Measurements from ENCODE around the gene NDUFA8. TPM values are rescaled to one million over a fixed set of nuclear protein-coding genes. Genes with fewer than 3 reads are reported as not detected.

Gene NDUFA8
- total and polyA plus RNA-seq, 3 experiments from 2014 or later, result 50.7 to 74.4 (median 54.6) TPM

GRCh38 chr9:122201641-122202040, 42.1 kb upstream of the NDUFA8 start:
- DNase-seq, result no peak
- peaks cover 2 to 14% of the 10 kb centered on the region in 2 donors for H3K27me3 Mint-ChIP-seq
- H3K36me3 Mint-ChIP-seq, result no peaks in the 10 kb centered on the region
- Histone ChIP-seq H3K4me1 (ENCODE audit: insufficient read depth, low read length) (no peaks in the 10 kb centered on the region), H3K9me3 (ENCODE audit: low read length) (no peaks in the 10 kb centered on the region), H3K27ac (ENCODE audit: low read depth, low read length) (no peak overlapping the region), H3K27me3 (ENCODE audit: insufficient read depth, low read length, poor library complexity, severe bottlenecking) (no peaks in the 10 kb centered on the region), H3K4me3 (ENCODE audit: low read length) (no peak overlapping the region), H3K36me3 (ENCODE audit: insufficient read depth, low read length) (no peaks in the 10 kb centered on the region)
- no peak overlapping the region for H3K4me3 Mint-ChIP-seq
- no peaks in the 10 kb centered on the region for H3K9me3 Mint-ChIP-seq
- H3K4me1 Mint-ChIP-seq, result no peaks in the 10 kb centered on the region
- POLR2A ChIA-PET, result no interaction called here
- CTCF ChIA-PET, result no interaction called here
- H3K27ac Mint-ChIP-seq, result no peak overlapping the region

GRCh38 chr9:122200960-122201595, 41.5 kb upstream of the NDUFA8 start:
- Mint-ChIP-seq H3K4me3 (no peak overlapping the region), H3K36me3 (no peaks in the 10 kb centered on the region), H3K4me1 (no peaks in the 10 kb centered on the region), H3K9me3 (no peaks in the 10 kb centered on the region), H3K27ac (no peak overlapping the region), H3K27me3 (peaks cover under 1 to 14% of the 10 kb centered on the region in 2 donors)
- no peaks in the 10 kb centered on the region for H3K9me3 ChIP-seq (ENCODE audit: low read length)
- DNase-seq, result no peak
- POLR2A ChIA-PET, result no interaction called here
- no peak overlapping the region for H3K27ac ChIP-seq (ENCODE audit: low read depth, low read length)
- no peaks in the 10 kb centered on the region for H3K36me3 ChIP-seq (ENCODE audit: insufficient read depth, low read length)
- H3K27me3 ChIP-seq (ENCODE audit: insufficient read depth, low read length, poor library complexity, severe bottlenecking), result no peaks in the 10 kb centered on the region
- no peaks in the 10 kb centered on the region for H3K4me1 ChIP-seq (ENCODE audit: insufficient read depth, low read length)
- no peak overlapping the region for H3K4me3 ChIP-seq (ENCODE audit: low read length)
- CTCF ChIA-PET, result no interaction called here

GRCh38 chr9:122197882-122198281, 38.3 kb upstream of the NDUFA8 start:
- Mint-ChIP-seq H3K4me1 (no peaks in the 10 kb centered on the region), H3K9me3 (no peaks in the 10 kb centered on the region), H3K27me3 (peaks cover 2 to 25% of the 10 kb centered on the region in 2 donors), H3K4me3 (no peak overlapping the region), H3K36me3 (no peaks in the 10 kb centered on the region), H3K27ac (no peak overlapping the region)
- no peaks in the 10 kb centered on the region for H3K4me1 ChIP-seq (ENCODE audit: insufficient read depth, low read length)
- H3K36me3 ChIP-seq (ENCODE audit: insufficient read depth, low read length), result no peaks in the 10 kb centered on the region
- H3K27ac ChIP-seq (ENCODE audit: low read depth, low read length), result no peak overlapping the region
- POLR2A ChIA-PET, result no interaction called here
- DNase-seq, result no peak
- CTCF ChIA-PET, result no interaction called here
- H3K27me3 ChIP-seq (ENCODE audit: insufficient read depth, low read length, poor library complexity, severe bottlenecking), result no peaks in the 10 kb centered on the region
- H3K9me3 ChIP-seq (ENCODE audit: low read length), result no peaks in the 10 kb centered on the region
- no peak overlapping the region for H3K4me3 ChIP-seq (ENCODE audit: low read length)

- H3K4me1 Mint-ChIP-seq, result no peaks in the 10 kb centered on the region
- H3K9me3 ChIP-seq (ENCODE audit: low read length), result no peaks in the 10 kb centered on the region
- H3K27ac Mint-ChIP-seq, result no peak overlapping the region
- H3K27ac ChIP-seq (ENCODE audit: low read depth, low read length), result no peak overlapping the region
- CTCF ChIA-PET, result no interaction called here
- H3K27me3 Mint-ChIP-seq, result peaks cover 2 to 25% of the 10 kb centered on the region in 2 donors
- H3K4me1 ChIP-seq (ENCODE audit: insufficient read depth, low read length), result no peaks in the 10 kb centered on the region
- H3K36me3 Mint-ChIP-seq, result no peaks in the 10 kb centered on the region
- no peaks in the 10 kb centered on the region for H3K9me3 Mint-ChIP-seq
- no peak for DNase-seq
- H3K36me3 ChIP-seq (ENCODE audit: insufficient read depth, low read length), result no peaks in the 10 kb centered on the region
- H3K4me3 ChIP-seq (ENCODE audit: low read length), result no peak overlapping the region
- H3K4me3 Mint-ChIP-seq, result no peak overlapping the region
- no peaks in the 10 kb centered on the region for H3K27me3 ChIP-seq (ENCODE audit: insufficient read depth, low read length, poor library complexity, severe bottlenecking)
- POLR2A ChIA-PET, result no interaction called here
Measured at GRCh38 chr9:122197426-122197825, 37.8 kb upstream of the NDUFA8 start.

DNA sequence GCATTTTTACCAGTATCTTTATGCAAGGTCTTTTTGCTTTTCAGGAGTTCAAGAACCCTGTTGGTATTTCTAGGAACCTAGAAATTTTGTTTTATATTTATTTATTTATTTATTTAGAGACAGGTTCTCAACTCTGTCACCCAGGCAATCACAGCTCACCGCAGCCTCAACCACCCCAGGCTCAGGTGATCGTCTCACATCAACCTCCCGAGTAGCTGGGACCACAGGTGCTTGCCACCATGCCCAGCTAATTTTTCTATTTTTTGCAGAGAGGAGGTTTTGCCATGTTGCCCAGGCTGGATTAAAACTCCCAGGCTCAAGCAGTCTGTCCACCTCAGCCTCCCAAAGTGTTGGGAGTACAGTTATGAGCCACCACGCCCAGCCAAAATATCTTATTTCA, 36.3 kb upstream of the NDUFA8 start:
- ChIA-PET POLR2A (no interaction called here), CTCF (no interaction called here)
- Mint-ChIP-seq H3K27ac (no peak overlapping the region), H3K9me3 (no peaks in the 10 kb centered on the region), H3K27me3 (peaks cover 3 to 25% of the 10 kb centered on the region in 2 donors), H3K4me3 (no peak overlapping the region), H3K36me3 (no peaks in the 10 kb centered on the region), H3K4me1 (no peaks in the 10 kb centered on the region)
- Histone ChIP-seq H3K27ac (ENCODE audit: low read depth, low read length) (no peak overlapping the region), H3K9me3 (ENCODE audit: low read length) (no peaks in the 10 kb centered on the region), H3K4me1 (ENCODE audit: insufficient read depth, low read length) (no peaks in the 10 kb centered on the region), H3K36me3 (ENCODE audit: insufficient read depth, low read length) (no peaks in the 10 kb centered on the region), H3K27me3 (ENCODE audit: insufficient read depth, low read length, poor library complexity, severe bottlenecking) (no peaks in the 10 kb centered on the region), H3K4me3 (ENCODE audit: low read length) (no peak overlapping the region)
- no peak for DNase-seq

DNA sequence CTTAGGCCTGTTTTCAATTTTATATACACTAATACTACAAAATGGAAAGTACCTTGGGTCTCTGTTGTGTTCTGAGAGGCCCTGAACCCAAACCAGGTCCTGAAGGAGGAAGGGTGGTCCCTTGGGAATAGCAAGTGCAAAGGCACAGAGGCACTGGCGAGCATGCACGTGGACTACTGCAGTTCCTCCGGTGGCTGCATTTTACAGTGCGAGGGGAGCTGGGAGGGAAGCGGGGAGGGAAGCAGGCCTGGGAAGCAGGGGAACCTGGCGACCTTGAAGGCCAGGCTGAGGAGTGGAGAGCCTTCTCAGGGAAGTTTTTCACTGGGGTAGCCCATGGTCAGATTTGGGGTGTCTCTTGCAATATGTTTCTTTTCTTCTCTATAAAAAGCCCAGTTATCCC, 34.1 kb upstream of the NDUFA8 start:
- CTCF ChIA-PET, result no interaction called here
- H3K4me1 ChIP-seq (ENCODE audit: insufficient read depth, low read length), result no peaks in the 10 kb centered on the region

DNA sequence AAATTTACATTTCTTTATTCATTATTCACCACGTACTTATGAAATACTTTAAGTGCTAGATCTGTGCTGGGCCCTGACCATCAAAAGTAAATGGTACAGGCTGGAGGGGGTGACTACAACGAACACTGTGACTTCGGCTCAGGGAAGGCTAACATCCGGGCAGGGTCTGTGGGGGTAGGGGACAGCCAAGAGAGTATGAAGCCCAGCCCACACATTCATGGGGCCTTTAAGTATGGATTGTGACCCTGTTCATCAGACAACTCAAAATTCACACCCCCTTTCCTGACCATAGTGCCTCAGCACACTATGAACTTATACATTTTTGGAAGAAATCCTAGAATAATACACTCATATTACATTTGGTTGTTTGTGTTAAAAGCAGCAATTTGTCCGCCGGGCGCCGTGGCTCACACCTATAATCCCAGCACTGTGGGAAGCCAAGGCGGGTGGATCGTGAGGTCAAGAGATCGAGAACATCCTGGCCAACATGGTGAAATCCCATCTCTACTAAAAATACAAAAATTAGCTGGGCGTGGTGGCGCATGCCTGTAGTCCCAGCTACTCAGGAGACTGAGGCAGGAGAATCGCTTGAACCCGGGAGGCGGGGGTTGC, 33.4 kb upstream of the NDUFA8 start:
- no peaks in the 10 kb centered on the region for H3K9me3 Mint-ChIP-seq
- CTCF ChIA-PET, result no interaction called here

More for the DNA sequence above, 34.1 kb upstream of the NDUFA8 start:
- no peaks in the 10 kb centered on the region for H3K9me3 ChIP-seq (ENCODE audit: low read length)
- DNase-seq, result no peak
- no peaks in the 10 kb centered on the region for H3K9me3 Mint-ChIP-seq
- no peak overlapping the region for H3K4me3 ChIP-seq (ENCODE audit: low read length)
- H3K27ac ChIP-seq (ENCODE audit: low read depth, low read length), result no peak overlapping the region
- H3K36me3 ChIP-seq (ENCODE audit: insufficient read depth, low read length), result no peaks in the 10 kb centered on the region
- peaks cover 3 to 23% of the 10 kb centered on the region in 2 donors for H3K27me3 Mint-ChIP-seq
- H3K27me3 ChIP-seq (ENCODE audit: insufficient read depth, low read length, poor library complexity, severe bottlenecking), result no peaks in the 10 kb centered on the region
- H3K27ac Mint-ChIP-seq, result no peak overlapping the region
- no peak overlapping the region for H3K4me3 Mint-ChIP-seq
- H3K4me1 Mint-ChIP-seq, result no peaks in the 10 kb centered on the region
- POLR2A ChIA-PET, result no interaction called here
- H3K36me3 Mint-ChIP-seq, result no peaks in the 10 kb centered on the region

GRCh38 chr9:122192261-122192875, 32.8 kb upstream of the NDUFA8 start:
- no peak for DNase-seq
- Mint-ChIP-seq H3K9me3 (no peaks in the 10 kb centered on the region), H3K4me1 (no peaks in the 10 kb centered on the region), H3K36me3 (no peaks in the 10 kb centered on the region), H3K4me3 (no peak overlapping the region), H3K27ac (no peak overlapping the region), H3K27me3 (peaks cover 3 to 19% of the 10 kb centered on the region in 2 donors)
- no peak overlapping the region for H3K4me3 ChIP-seq (ENCODE audit: low read length)
- H3K27ac ChIP-seq (ENCODE audit: low read depth, low read length), result no peak overlapping the region
- no peaks in the 10 kb centered on the region for H3K9me3 ChIP-seq (ENCODE audit: low read length)
- ChIA-PET POLR2A (interaction anchor here (1.0 kb wide), 1 partner anchor 9 kb away, joined by 3 read pairs; no protein-coding TSS in a partner anchor), CTCF (no interaction called here)
- H3K27me3 ChIP-seq (ENCODE audit: insufficient read depth, low read length, poor library complexity, severe bottlenecking), result no peaks in the 10 kb centered on the region
- no peaks in the 10 kb centered on the region for H3K36me3 ChIP-seq (ENCODE audit: insufficient read depth, low read length)
- H3K4me1 ChIP-seq (ENCODE audit: insufficient read depth, low read length), result no peaks in the 10 kb centered on the region

More for the DNA sequence above, 33.4 kb upstream of the NDUFA8 start:
- Mint-ChIP-seq H3K4me1 (no peaks in the 10 kb centered on the region), H3K27me3 (peaks cover 3 to 19% of the 10 kb centered on the region in 2 donors), H3K4me3 (no peak overlapping the region), H3K36me3 (no peaks in the 10 kb centered on the region), H3K27ac (no peak overlapping the region)
- Histone ChIP-seq H3K4me3 (ENCODE audit: low read length) (no peak overlapping the region), H3K9me3 (ENCODE audit: low read length) (no peaks in the 10 kb centered on the region), H3K27me3 (ENCODE audit: insufficient read depth, low read length, poor library complexity, severe bottlenecking) (no peaks in the 10 kb centered on the region), H3K4me1 (ENCODE audit: insufficient read depth, low read length) (no peaks in the 10 kb centered on the region), H3K36me3 (ENCODE audit: insufficient read depth, low read length) (no peaks in the 10 kb centered on the region), H3K27ac (ENCODE audit: low read depth, low read length) (no peak overlapping the region)
- DNase-seq, result no peak
- POLR2A ChIA-PET, result interaction anchor here (1.0 kb wide), 1 partner anchor 10 kb away, joined by 3 read pairs; no protein-coding TSS in a partner anchor
